Stimulated activated naive B cell treated with anti-CD40 and anti-IgM and Interleukin-4, amounts not matched to agents 10 μg/mL and 1 μg/mL and 100 μg/mL, for 72 hours (primary cell): ENCODE measurements around the gene ATP2B2.
A peak's percentile ranks its signal among the peaks of the same experiment; 100 is the strongest.

ENCODE experiments used
- ATAC-seq, 2 donors: fragments of 150-1000 bp; cut with Tn5 transposase; replicated peaks; 2 replicates each; pipeline ENCODE4 v1.10.0; 2021; ENCODE audit warnings: moderate library complexity in 1 of 2
- DNase-seq: peaks from one replicate; pipeline ENCODE4 v3.0.0; 2021
- H3K27ac Mint-ChIP-seq: one replicate; pipeline ENCODE4 v1.8.0; 2022; ENCODE audit warnings: mild to moderate bottlenecking, mixed read lengths
- H3K27me3 Mint-ChIP-seq, 2 donors: one replicate each; pipeline ENCODE4 v1.8.0; 2022; ENCODE audit warnings: mixed read lengths in 2 of 2
- H3K36me3 Mint-ChIP-seq, 2 donors: one replicate each; pipeline ENCODE4 v1.8.0; 2022; ENCODE audit warnings: mixed read lengths in 2 of 2, mild to moderate bottlenecking in 1 of 2
- H3K4me1 Mint-ChIP-seq, 2 donors: one replicate each; pipeline ENCODE4 v1.8.0; 2022; ENCODE audit warnings: mixed read lengths in 2 of 2, mild to moderate bottlenecking in 1 of 2
- H3K4me3 Mint-ChIP-seq, 2 donors: one replicate each; pipeline ENCODE4 v1.8.0; 2022; ENCODE audit warnings: mild to moderate bottlenecking in 2 of 2, mixed read lengths in 2 of 2, moderate library complexity in 1 of 2
- H3K9me3 Mint-ChIP-seq, 2 donors: one replicate each; pipeline ENCODE4 v1.8.0; 2022; ENCODE audit warnings: mixed read lengths in 2 of 2, mild to moderate bottlenecking in 1 of 2

ATP2B2 gene

DNA sequence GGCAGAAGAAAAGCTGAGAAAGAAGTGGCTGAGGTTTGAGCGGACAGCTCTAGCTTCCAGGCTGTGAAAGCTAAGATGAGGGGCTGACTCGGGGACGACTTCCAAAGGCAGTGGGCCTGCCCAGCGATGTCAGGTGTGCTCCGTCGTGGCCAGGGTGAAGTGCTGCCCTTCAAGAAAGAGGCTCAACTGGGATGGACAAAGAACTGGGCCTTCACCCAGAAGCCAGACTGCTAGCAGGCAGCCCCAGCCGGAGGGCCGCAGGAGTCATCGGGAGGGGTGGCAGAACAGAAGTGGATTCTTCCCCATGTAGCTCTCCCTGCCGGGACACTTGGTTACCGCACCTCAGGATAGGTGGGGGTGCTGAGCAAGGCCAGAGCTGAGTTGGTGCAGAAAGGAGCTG, 171.3 kb downstream of the ATP2B2 start:
- no peaks in the 10 kb centered on the region for H3K9me3 Mint-ChIP-seq
- H3K4me3 Mint-ChIP-seq: no peak overlapping the region
- H3K4me1 Mint-ChIP-seq: peaks cover 29 to 36% of the 10 kb centered on the region in 2 donors
- H3K27me3 Mint-ChIP-seq: peaks cover 8 to 13% of the 10 kb centered on the region in 2 donors
- no peak overlapping the region for H3K27ac Mint-ChIP-seq
- ATAC-seq (no peak), DNase-seq (no peak)
- no peaks in the 10 kb centered on the region for H3K36me3 Mint-ChIP-seq

GRCh38 chr3:10333349-10333650, 172.1 kb downstream of the ATP2B2 start:
- peak in 1 of 2 donors; percentile 56 for ATAC-seq
- no peaks in the 10 kb centered on the region for H3K36me3 Mint-ChIP-seq

GRCh38 chr3:10332481-10333348, 172.7 kb downstream of the ATP2B2 start:
- H3K36me3 Mint-ChIP-seq: no peaks in the 10 kb centered on the region
- no peaks in the 10 kb centered on the region for H3K9me3 Mint-ChIP-seq
- peak; percentile 31 for DNase-seq
- peaks cover 22 to 33% of the 10 kb centered on the region in 2 donors for H3K4me1 Mint-ChIP-seq
- H3K4me3 Mint-ChIP-seq: no peak overlapping the region
- H3K27ac Mint-ChIP-seq: peak overlapping the region; percentile 70
- H3K27me3 Mint-ChIP-seq: peaks cover 14 to 17% of the 10 kb centered on the region in 2 donors
- ATAC-seq: peak; percentile 57 to 74

More at GRCh38 chr3:10333349-10333650, 172.1 kb downstream of the ATP2B2 start:
- H3K4me3 Mint-ChIP-seq: no peak overlapping the region
- no peak for DNase-seq
- H3K9me3 Mint-ChIP-seq: no peaks in the 10 kb centered on the region
- H3K4me1 Mint-ChIP-seq: peaks cover 28 to 36% of the 10 kb centered on the region in 2 donors
- peaks cover 13 to 19% of the 10 kb centered on the region in 2 donors for H3K27me3 Mint-ChIP-seq
- H3K27ac Mint-ChIP-seq: peak overlapping the region; percentile 57

- H3K4me1 Mint-ChIP-seq: peaks cover 19 to 30% of the 10 kb centered on the region in 2 donors
- no peak overlapping the region for H3K4me3 Mint-ChIP-seq
- no peaks in the 10 kb centered on the region for H3K9me3 Mint-ChIP-seq
- no peak overlapping the region for H3K27ac Mint-ChIP-seq
- H3K27me3 Mint-ChIP-seq: peaks cover 19 to 26% of the 10 kb centered on the region in 2 donors
- DNase-seq (no peak), ATAC-seq (no peak)
- H3K36me3 Mint-ChIP-seq: no peaks in the 10 kb centered on the region
Measured at GRCh38 chr3:10331320-10331719, 174.1 kb downstream of the ATP2B2 start.

DNA sequence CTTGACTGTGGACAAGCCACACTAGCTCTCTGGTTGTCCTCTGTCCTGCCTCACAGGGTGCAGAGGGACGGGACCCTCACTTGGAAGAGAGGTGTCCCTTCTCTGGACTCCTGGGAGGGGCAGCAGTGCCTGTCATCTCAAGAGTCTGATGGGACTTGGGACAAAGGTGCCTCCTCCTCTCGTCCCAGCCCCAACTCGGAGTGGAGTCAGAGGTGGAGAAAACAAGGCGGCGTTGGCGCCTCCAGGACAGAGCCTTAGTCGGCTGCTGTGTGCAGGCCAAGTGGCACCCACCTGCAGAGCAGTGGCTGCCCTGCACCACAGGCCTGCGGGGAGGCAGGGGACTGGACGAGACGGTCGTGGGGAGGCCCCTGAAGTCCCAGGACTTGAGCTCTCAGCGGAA, 175.1 kb downstream of the ATP2B2 start:
- no peaks in the 10 kb centered on the region for H3K36me3 Mint-ChIP-seq
- no peak overlapping the region for H3K27ac Mint-ChIP-seq
- no peak for DNase-seq
- H3K4me3 Mint-ChIP-seq: no peak overlapping the region
- H3K4me1 Mint-ChIP-seq: peaks cover 19 to 22% of the 10 kb centered on the region in 2 donors
- peaks cover 20 to 32% of the 10 kb centered on the region in 2 donors for H3K27me3 Mint-ChIP-seq
- H3K9me3 Mint-ChIP-seq: no peaks in the 10 kb centered on the region
- no peak for ATAC-seq

- Mint-ChIP-seq H3K27me3 (peaks cover 24 to 38% of the 10 kb centered on the region in 2 donors), H3K9me3 (no peaks in the 10 kb centered on the region), H3K36me3 (no peaks in the 10 kb centered on the region), H3K4me1 (peaks cover 17 to 19% of the 10 kb centered on the region in 2 donors), H3K27ac (no peak overlapping the region), H3K4me3 (no peak overlapping the region)
- DNase-seq: no peak
- ATAC-seq: no peak
Measured at GRCh38 chr3:10329495-10330015, 175.8 kb downstream of the ATP2B2 start.

GRCh38 chr3:10328460-10329071, 176.8 kb downstream of the ATP2B2 start:
- no peaks in the 10 kb centered on the region for H3K36me3 Mint-ChIP-seq
- H3K4me3 Mint-ChIP-seq: no peak overlapping the region
- H3K27me3 Mint-ChIP-seq: peaks cover 24 to 38% of the 10 kb centered on the region in 2 donors
- no peaks in the 10 kb centered on the region for H3K9me3 Mint-ChIP-seq
- no peak for DNase-seq
- H3K27ac Mint-ChIP-seq: no peak overlapping the region
- ATAC-seq: no peak
- peaks cover 16 to 17% of the 10 kb centered on the region in 2 donors for H3K4me1 Mint-ChIP-seq

GRCh38 chr3:10327592-10327991, 177.8 kb downstream of the ATP2B2 start:
- peaks cover 24 to 38% of the 10 kb centered on the region in 2 donors for H3K27me3 Mint-ChIP-seq
- no peaks in the 10 kb centered on the region for H3K9me3 Mint-ChIP-seq
- H3K4me3 Mint-ChIP-seq: no peak overlapping the region
- peaks cover 6 to 7% of the 10 kb centered on the region in 2 donors for H3K4me1 Mint-ChIP-seq
- DNase-seq (no peak), ATAC-seq (no peak)
- H3K27ac Mint-ChIP-seq: no peak overlapping the region
- H3K36me3 Mint-ChIP-seq: no peaks in the 10 kb centered on the region

GRCh38 chr3:10322352-10322710, 183.1 kb downstream of the ATP2B2 start:
- no peak for ATAC-seq
- no peak for DNase-seq
- Mint-ChIP-seq H3K27ac (peak overlapping the region; percentile 79), H3K4me1 (peaks cover 18 to 36% of the 10 kb centered on the region in 2 donors), H3K4me3 (no peak overlapping the region), H3K36me3 (peaks cover 4 to 9% of the 10 kb centered on the region in 2 donors), H3K9me3 (no peaks in the 10 kb centered on the region), H3K27me3 (peaks cover 10 to 19% of the 10 kb centered on the region in 2 donors)

- ATAC-seq: no peak
- Mint-ChIP-seq H3K27me3 (peaks cover 9 to 17% of the 10 kb centered on the region in 2 donors), H3K27ac (peak overlapping the region; percentile 95), H3K9me3 (no peaks in the 10 kb centered on the region), H3K4me3 (peak overlapping the region; percentile 71 to 83), H3K36me3 (peaks cover 4 to 9% of the 10 kb centered on the region in 2 donors), H3K4me1 (peaks cover 18 to 36% of the 10 kb centered on the region in 2 donors)
- no peak for DNase-seq
Measured at GRCh38 chr3:10321630-10322351, 183.6 kb downstream of the ATP2B2 start.

- DNase-seq (no peak), ATAC-seq (no peak)
- H3K9me3 Mint-ChIP-seq: no peaks in the 10 kb centered on the region
- H3K27ac Mint-ChIP-seq: peak overlapping the region; percentile 95
- peaks cover 9% of the 10 kb centered on the region in 2 donors for H3K36me3 Mint-ChIP-seq
- H3K4me3 Mint-ChIP-seq: peak overlapping the region; percentile 83 to 87
- H3K27me3 Mint-ChIP-seq: peaks cover 4 to 6% of the 10 kb centered on the region in 2 donors
- H3K4me1 Mint-ChIP-seq: peaks cover 18 to 42% of the 10 kb centered on the region in 2 donors
Measured at GRCh38 chr3:10320320-10320677, 185.1 kb downstream of the ATP2B2 start.

- Mint-ChIP-seq H3K4me3 (peak overlapping the region; percentile 83 to 87), H3K27ac (no peak overlapping the region), H3K9me3 (no peaks in the 10 kb centered on the region), H3K36me3 (peaks cover 9 to 11% of the 10 kb centered on the region in 2 donors), H3K4me1 (peaks cover 18 to 42% of the 10 kb centered on the region in 2 donors), H3K27me3 (peaks cover 0 to under 1% of the 10 kb centered on the region in 2 donors)
- ATAC-seq: no peak
- DNase-seq: no peak
Measured at GRCh38 chr3:10319804-10320203, 185.6 kb downstream of the ATP2B2 start.

DNA sequence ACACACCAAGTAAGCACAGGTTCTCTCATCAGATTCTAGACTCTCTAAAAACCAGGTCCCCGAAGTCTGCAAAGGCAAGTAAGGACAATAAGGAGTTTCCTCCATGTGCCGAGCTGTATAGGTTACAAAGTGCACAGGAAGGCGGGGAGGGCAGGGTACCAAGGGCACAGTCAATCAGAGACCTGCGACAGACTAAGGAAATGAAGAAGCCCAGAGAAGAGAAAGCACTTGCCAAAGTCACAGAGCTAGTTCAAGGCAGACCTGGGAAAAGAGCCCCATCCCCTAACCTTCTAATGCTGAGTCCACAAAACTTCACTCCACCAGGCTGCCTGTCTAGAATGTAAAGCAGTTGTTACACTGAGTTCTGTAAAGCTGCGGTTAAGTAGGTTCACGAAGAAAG, 186.1 kb downstream of the ATP2B2 start:
- H3K4me1 Mint-ChIP-seq: peaks cover 18 to 42% of the 10 kb centered on the region in 2 donors
- ATAC-seq: no peak
- H3K27ac Mint-ChIP-seq: peak overlapping the region; percentile 85
- no peaks in the 10 kb centered on the region for H3K9me3 Mint-ChIP-seq
- peaks cover 13 to 17% of the 10 kb centered on the region in 2 donors for H3K36me3 Mint-ChIP-seq
- H3K27me3 Mint-ChIP-seq: no peaks in the 10 kb centered on the region
- DNase-seq: no peak
- peak overlapping the region; percentile 69 to 87 for H3K4me3 Mint-ChIP-seq

- no peak for ATAC-seq
- H3K9me3 Mint-ChIP-seq: no peaks in the 10 kb centered on the region
- H3K4me3 Mint-ChIP-seq: no peak overlapping the region
- peaks cover 18 to 42% of the 10 kb centered on the region in 2 donors for H3K4me1 Mint-ChIP-seq
- DNase-seq: no peak
- H3K27me3 Mint-ChIP-seq: no peaks in the 10 kb centered on the region
- H3K27ac Mint-ChIP-seq: no peak overlapping the region
- H3K36me3 Mint-ChIP-seq: peaks cover 21 to 25% of the 10 kb centered on the region in 2 donors
Measured at GRCh38 chr3:10317961-10318350, 187.4 kb downstream of the ATP2B2 start.
